HG03521 (cell line): ENCODE data around the gene UBXN1.

Experiments used
- ATAC-seq: cut with Tn5 transposase; IDR thresholded peaks from one replicate; pipeline ENCODE4 v1.9.1; 2021; ENCODE audit warnings: mild to moderate bottlenecking, moderate library complexity; ENCODE audit not compliant: unreplicated experiment

UBXN1 gene

GRCh38 chr11:62647609-62648005 lies 31.3 kb downstream of the UBXN1 start:
- ATAC-seq: no peak

- no peak for ATAC-seq
These were observed 31.9 kb downstream of the UBXN1 start for GRCh38 chr11:62646825-62647608.

- ATAC-seq: peak; percentile 95
These were observed 32.7 kb downstream of the UBXN1 start, which contains the start of gene GANAB for GRCh38 chr11:62645946-62646824. GANAB (minus strand) TSS chr11:62646613; CDS start chr11:62646599, 14 bp downstream.

- no peak for ATAC-seq
These were observed 33.3 kb downstream of the UBXN1 start for GRCh38 chr11:62645671-62645945.

- ATAC-seq: no peak
These were observed 34.7 kb downstream of the UBXN1 start for GRCh38 chr11:62644220-62644619.

GRCh38 chr11:62632492-62632891 lies 46.4 kb downstream of the UBXN1 start:
- no peak for ATAC-seq

- no peak for ATAC-seq
These were observed 51.2 kb downstream of the UBXN1 start for GRCh38 chr11:62627713-62628112.
